ENCODE results near the gene SIDT2.

Gene SIDT2

GRCh38 chr11:117143871-117144476, 34.6 kb upstream of the SIDT2 start, which contains the start of gene PAFAH1B2:
Gene PAFAH1B2 (plus strand): TSS chr11:117144287. CDS start chr11:117152448, 8,161 bp downstream.
- peak; percentile 99 for DNase-seq (ENCODE audit: extremely low spot score)
- no peak for TF ChIP-seq CTCF (IDR thresholded peaks at IDR 0.05; ENCODE audit: control extremely low read depth, extremely low read depth, low read depth, missing control alignments)
- ChIA-PET CTCF (interaction anchor here (0.7 to 2.7 kb wide), 11 partner anchors 9 to 354 kb away, joined by 3 to 9 read pairs (median 4); partner anchors contain the start of genes APOA5, PCSK7 and SIDT2), POLR2A (interaction anchor here (1.1 to 1.4 kb wide), 3 partner anchors 35 to 87 kb away, joined by 3 to 5 read pairs (median 5); partner anchors contain the start of gene SIDT2)

GRCh38 chr11:117144477-117145392, 33.8 kb upstream of the SIDT2 start:
- DNase-seq (ENCODE audit: extremely low spot score) = peak; percentile 73
- ChIA-PET POLR2A (interaction anchor here (0.5 to 1.4 kb wide), 4 partner anchors 20 to 86 kb away, joined by 3 to 5 read pairs (median 4); partner anchors contain the start of gene SIDT2), CTCF (interaction anchor here (0.7 to 2.7 kb wide), 14 partner anchors 9 to 412 kb away, joined by 3 to 15 read pairs (median 3); partner anchors contain the start of genes APOA5, PCSK7 and SIDT2)
- TF ChIP-seq CTCF (IDR thresholded peaks at IDR 0.05; ENCODE audit: control extremely low read depth, extremely low read depth, low read depth, missing control alignments) = no peak

- CTCF ChIA-PET = interaction anchor here (0.9 to 2.7 kb wide), 8 partner anchors 8 to 413 kb away, joined by 3 to 15 read pairs (median 3); partner anchors contain the start of genes APOA5 and SIDT2
- DNase-seq (ENCODE audit: extremely low spot score) = peak; percentile 21
- no peak for TF ChIP-seq CTCF (IDR thresholded peaks at IDR 0.05; ENCODE audit: control extremely low read depth, extremely low read depth, low read depth, missing control alignments)
- POLR2A ChIA-PET = interaction anchor here (0.5 to 1.4 kb wide), 2 partner anchors 19 to 35 kb away, joined by 3 to 5 read pairs; no protein-coding TSS in a partner anchor
Measured at GRCh38 chr11:117145393-117145761, 33.2 kb upstream of the SIDT2 start.

- no peak for DNase-seq (ENCODE audit: extremely low spot score)
- no peak for TF ChIP-seq CTCF (IDR thresholded peaks at IDR 0.05; ENCODE audit: control extremely low read depth, extremely low read depth, low read depth, missing control alignments)
- ChIA-PET POLR2A (no interaction called here), CTCF (interaction anchor here (1.0 to 2.4 kb wide), 4 partner anchors 9 to 80 kb away, joined by 3 to 15 read pairs (median 4); partner anchors contain the start of gene SIDT2)
Measured at GRCh38 chr11:117146521-117146920, 32.0 kb upstream of the SIDT2 start.

GRCh38 chr11:117152066-117152465, 26.5 kb upstream of the SIDT2 start:
- ChIA-PET CTCF (no interaction called here), POLR2A (interaction anchor here (1.1 kb wide), 1 partner anchor 298 kb away, joined by 3 read pairs; no protein-coding TSS in a partner anchor)
- TF ChIP-seq CTCF (IDR thresholded peaks at IDR 0.05; ENCODE audit: control extremely low read depth, extremely low read depth, low read depth, missing control alignments) = no peak
- DNase-seq (ENCODE audit: extremely low spot score) = no peak

GRCh38 chr11:117154468-117154867, 24.1 kb upstream of the SIDT2 start:
- TF ChIP-seq CTCF (IDR thresholded peaks at IDR 0.05; ENCODE audit: control extremely low read depth, extremely low read depth, low read depth, missing control alignments) = no peak
- CTCF ChIA-PET = interaction anchor here (0.5 to 1.4 kb wide), 3 partner anchors 9 to 22 kb away, joined by 3 read pairs; no protein-coding TSS in a partner anchor
- POLR2A ChIA-PET = no interaction called here
- no peak for DNase-seq (ENCODE audit: extremely low spot score)
